ENCODE measurements around the gene MYOG.

Gene MYOG

DNA sequence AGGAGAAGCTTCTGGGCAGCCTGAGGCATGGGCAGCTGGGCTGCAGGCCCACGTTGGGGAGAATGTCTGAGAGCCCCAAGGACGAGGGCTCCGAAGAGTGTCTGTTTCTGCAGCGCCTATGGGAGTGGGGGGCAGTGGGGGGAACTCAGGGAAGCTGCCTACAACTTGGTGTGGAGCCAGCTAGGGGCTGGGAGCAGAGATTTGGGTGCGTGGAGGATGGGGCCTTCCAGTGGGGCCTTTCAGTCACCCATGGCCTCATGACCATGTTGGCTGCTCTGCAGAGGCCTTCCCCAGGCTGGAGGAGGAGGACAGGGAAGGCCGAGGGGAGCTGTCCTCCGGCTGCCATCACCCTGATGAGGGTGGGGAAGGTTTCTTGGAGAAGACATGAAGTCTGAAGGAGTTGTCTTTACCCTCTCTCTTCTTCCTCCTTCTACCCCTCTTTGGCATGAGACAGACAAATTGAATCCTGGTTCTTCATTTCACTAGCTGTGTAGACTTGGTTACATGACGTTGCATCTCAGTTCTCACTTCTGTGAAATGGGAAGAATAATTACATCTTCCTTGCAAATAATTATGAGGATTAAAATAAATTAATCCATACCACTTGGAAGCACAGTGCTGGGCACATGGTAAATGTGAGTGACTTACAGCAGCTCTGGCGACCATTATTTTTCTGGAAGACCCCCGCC, 51.2 kb downstream of the MYOG start:
- Mint-ChIP-seq H3K27ac (no peak overlapping the region), H3K4me1 (ENCODE audit: low read depth) (peaks cover 10% of the 10 kb centered on the region), H3K9me3 (no peaks in the 10 kb centered on the region), H3K27me3 (ENCODE audit: low read depth) (no peaks in the 10 kb centered on the region), H3K4me3 (no peak overlapping the region), H3K36me3 (ENCODE audit: low read depth) (no peaks in the 10 kb centered on the region)

DNA sequence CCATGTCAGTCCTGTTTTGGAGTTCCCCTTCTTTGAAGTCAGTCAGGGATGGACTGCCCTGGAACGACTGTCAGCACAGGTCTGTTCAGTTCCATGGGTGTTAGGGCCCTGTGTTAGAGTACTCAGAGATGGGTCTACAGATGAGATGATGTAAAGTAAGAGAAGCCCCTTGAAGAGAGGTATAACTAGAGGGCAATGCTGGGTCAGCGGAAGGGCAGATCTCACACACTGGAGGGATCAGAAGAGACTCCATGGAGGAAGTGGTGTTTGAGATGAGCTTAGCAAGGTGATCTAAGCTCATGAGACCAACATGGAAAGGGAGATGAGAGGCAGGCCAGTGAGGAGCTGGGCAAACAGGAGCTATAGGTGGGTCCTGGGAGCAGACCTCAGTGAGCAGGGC, 51.9 kb downstream of the MYOG start:
- peaks cover 8% of the 10 kb centered on the region for H3K4me1 Mint-ChIP-seq (ENCODE audit: low read depth)
- H3K9me3 Mint-ChIP-seq, result no peaks in the 10 kb centered on the region
- H3K27ac Mint-ChIP-seq, result no peak overlapping the region
- no peaks in the 10 kb centered on the region for H3K27me3 Mint-ChIP-seq (ENCODE audit: low read depth)
- H3K36me3 Mint-ChIP-seq (ENCODE audit: low read depth), result no peaks in the 10 kb centered on the region
- no peak overlapping the region for H3K4me3 Mint-ChIP-seq

DNA sequence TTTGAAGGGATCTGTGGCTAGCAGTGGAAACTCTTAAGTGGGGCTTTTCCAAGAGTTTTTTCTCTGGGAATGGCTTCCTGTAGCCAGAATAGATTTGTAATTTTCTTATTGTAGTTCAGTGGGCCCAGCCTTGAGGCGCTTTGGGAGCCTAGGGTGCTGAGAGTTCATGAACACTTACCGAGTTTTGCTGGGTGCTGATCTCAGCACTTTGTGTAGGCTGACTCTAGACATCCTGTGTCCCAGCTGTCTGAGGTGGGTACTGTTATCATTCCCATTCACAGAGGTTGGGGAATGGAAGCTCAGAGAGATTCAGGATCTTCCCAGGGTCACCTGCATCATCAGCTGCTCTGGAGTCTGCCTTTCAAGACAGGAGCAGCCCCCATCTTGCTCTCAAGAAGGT, 52.5 kb downstream of the MYOG start:
- H3K9me3 Mint-ChIP-seq, result no peaks in the 10 kb centered on the region

More for the DNA sequence above, 52.5 kb downstream of the MYOG start:
- H3K4me1 Mint-ChIP-seq (ENCODE audit: low read depth), result peaks cover 11% of the 10 kb centered on the region
- H3K27ac Mint-ChIP-seq, result no peak overlapping the region
- no peak overlapping the region for H3K4me3 Mint-ChIP-seq
- no peaks in the 10 kb centered on the region for H3K36me3 Mint-ChIP-seq (ENCODE audit: low read depth)
- H3K27me3 Mint-ChIP-seq (ENCODE audit: low read depth), result no peaks in the 10 kb centered on the region

All from T-helper 1 cell treated with Interleukin-12 subunit alpha and Interleukin-12 subunit beta and Interleukin-4 antibody, amounts not matched to agents 30 μg/mL and 1 μg/mL, for 36 hours (primary cell).